Suprapubic skin (tissue), 4 donors: Measurements from ENCODE around the gene SORCS1. TPM values are rescaled to one million over a fixed set of nuclear protein-coding genes. Genes with fewer than 3 reads are reported as not detected.

Experiments used
- DNase-seq, 2 donors: peaks; one replicate each; pipeline ENCODE4 v3.0.0-alpha.2; 2019; ENCODE audit warnings: low spot score in 2 of 2
- H3K27ac ChIP-seq: fragments of 200-600 bp; sonication (generic); one replicate; pipeline ENCODE4 v1.5.1; 2019
- H3K27me3 ChIP-seq: fragments of 200-600 bp; sonication (generic); one replicate; pipeline ENCODE4 v1.5.1; 2019
- H3K36me3 ChIP-seq: fragments of 200-600 bp; sonication (generic); one replicate; pipeline ENCODE4 v1.5.1; 2019
- H3K4me1 ChIP-seq: fragments of 200-600 bp; sonication (generic); one replicate; pipeline ENCODE4 v1.5.1; 2019
- H3K4me3 ChIP-seq: fragments of 200-600 bp; sonication (generic); one replicate; pipeline ENCODE4 v1.5.1; 2019; ENCODE audit warnings: mild to moderate bottlenecking
- H3K9me3 ChIP-seq: fragments of 200-600 bp; sonication (generic); one replicate; pipeline ENCODE4 v1.5.1; 2019
- EP300 ChIP-seq: sonication (generic); formaldehyde crosslinking; IDR thresholded peaks from one replicate; pipeline ENCODE4 v1.6.1; 2017; ENCODE audit warnings: antibody characterized with exemption
- POLR2A ChIP-seq, 2 donors: fragments of 450-650 bp; IDR thresholded peaks; one replicate each; pipeline ENCODE4 v1.6.1; 2017; ENCODE audit warnings: antibody characterized with exemption in 2 of 2, mild to moderate bottlenecking in 2 of 2, moderate library complexity in 2 of 2
- POLR2AphosphoS5 ChIP-seq, 3 donors: sonication (generic); formaldehyde crosslinking; IDR thresholded peaks; one replicate each; pipeline ENCODE4 v1.6.1; 2017; ENCODE audit warnings: antibody characterized with exemption in 3 of 3
- WGBS: methylation state at CpG from one replicate; pipeline ENCODE4 v1.1.5; 2018; 5-methylcytosine and 5-hydroxymethylcytosine counted together
- total RNA-seq, 4 donors: library from RNA; depleted of rRNA; stranded (reverse); fragments of >200 nt; gene quantifications; one replicate each; pipeline ENCODE4 v1.1.0, GENCODE V29; 2016
- TF ChIP-seq, protein P1 (sequence below), 2 donors: fragments of 200-600 bp in 1 of 2; fragments of 450-650 bp in 1 of 2; sonication (generic) in 1 of 2; IDR thresholded peaks; one replicate each; pipeline ENCODE4 v1.5.1; 2016 to 2019; ENCODE audit warnings: antibody characterized with exemption in 2 of 2, mild to moderate bottlenecking in 1 of 2, moderate library complexity in 1 of 2

SORCS1 gene
- total RNA-seq, 4 donors from 2014 or later: 1.3 to 6.0 (median 3.4) TPM

DNA sequence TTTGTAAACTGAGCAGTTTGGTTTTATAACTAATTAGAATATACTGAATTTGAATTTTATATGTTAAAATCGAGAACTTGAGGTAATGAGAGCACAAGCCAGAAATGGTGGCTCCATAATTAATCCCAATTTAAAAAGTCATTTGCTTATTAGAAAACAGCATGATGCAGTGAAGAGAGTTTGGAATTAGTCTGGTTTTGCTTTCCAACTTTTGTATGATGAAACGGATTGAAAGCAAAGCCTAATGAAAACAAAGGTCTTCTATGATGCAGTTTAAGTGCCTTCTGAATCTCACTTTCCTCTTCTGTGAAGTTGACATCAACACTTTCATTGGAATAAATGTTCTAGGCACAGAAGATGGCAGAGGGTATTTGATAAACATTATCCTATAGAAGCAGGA, 89.4 kb downstream of the SORCS1 start:
- peaks cover 3% of the 10 kb centered on the region for H3K9me3 ChIP-seq
- WGBS: 69% methylated on average over 2 of the region's 2 CpGs
- no peaks in the 10 kb centered on the region for H3K27me3 ChIP-seq
- no peak for TF ChIP-seq POLR2A (IDR thresholded peaks at IDR 0.05)
- TF ChIP-seq, protein P1, sequence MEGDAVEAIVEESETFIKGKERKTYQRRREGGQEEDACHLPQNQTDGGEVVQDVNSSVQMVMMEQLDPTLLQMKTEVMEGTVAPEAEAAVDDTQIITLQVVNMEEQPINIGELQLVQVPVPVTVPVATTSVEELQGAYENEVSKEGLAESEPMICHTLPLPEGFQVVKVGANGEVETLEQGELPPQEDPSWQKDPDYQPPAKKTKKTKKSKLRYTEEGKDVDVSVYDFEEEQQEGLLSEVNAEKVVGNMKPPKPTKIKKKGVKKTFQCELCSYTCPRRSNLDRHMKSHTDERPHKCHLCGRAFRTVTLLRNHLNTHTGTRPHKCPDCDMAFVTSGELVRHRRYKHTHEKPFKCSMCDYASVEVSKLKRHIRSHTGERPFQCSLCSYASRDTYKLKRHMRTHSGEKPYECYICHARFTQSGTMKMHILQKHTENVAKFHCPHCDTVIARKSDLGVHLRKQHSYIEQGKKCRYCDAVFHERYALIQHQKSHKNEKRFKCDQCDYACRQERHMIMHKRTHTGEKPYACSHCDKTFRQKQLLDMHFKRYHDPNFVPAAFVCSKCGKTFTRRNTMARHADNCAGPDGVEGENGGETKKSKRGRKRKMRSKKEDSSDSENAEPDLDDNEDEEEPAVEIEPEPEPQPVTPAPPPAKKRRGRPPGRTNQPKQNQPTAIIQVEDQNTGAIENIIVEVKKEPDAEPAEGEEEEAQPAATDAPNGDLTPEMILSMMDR (IDR thresholded peaks at IDR 0.05): no peak
- DNase-seq: no peak
- no peak overlapping the region for H3K4me3 ChIP-seq
- H3K27ac ChIP-seq: no peak overlapping the region
- no peaks in the 10 kb centered on the region for H3K36me3 ChIP-seq
- H3K4me1 ChIP-seq: no peaks in the 10 kb centered on the region

DNA sequence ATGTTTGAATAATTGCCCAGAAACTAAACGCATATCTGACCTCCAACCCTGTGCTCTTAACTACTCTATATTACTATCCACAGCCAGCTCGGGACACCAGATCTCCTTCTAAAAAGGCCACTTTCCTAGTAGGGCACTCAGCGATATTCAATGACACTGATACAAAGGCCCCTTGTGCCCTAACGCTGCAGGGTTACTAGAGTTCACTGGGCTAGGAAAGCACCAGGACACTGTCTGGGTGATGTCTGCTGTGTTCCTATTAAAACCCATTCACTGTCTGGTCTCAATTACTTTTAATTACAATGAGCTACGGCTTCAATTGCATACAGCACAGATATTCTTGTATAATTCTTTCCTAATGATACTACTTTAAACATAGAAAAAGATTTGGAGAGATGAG, 91.7 kb downstream of the SORCS1 start:
- Histone ChIP-seq H3K4me1 (no peaks in the 10 kb centered on the region), H3K4me3 (no peak overlapping the region), H3K27me3 (no peaks in the 10 kb centered on the region), H3K9me3 (peaks cover 3% of the 10 kb centered on the region), H3K27ac (no peak overlapping the region), H3K36me3 (no peaks in the 10 kb centered on the region)
- 63% methylated on average over 5 of the region's 5 CpGs for WGBS
- TF ChIP-seq, protein P1 (IDR thresholded peaks at IDR 0.05): no peak
- no peak for TF ChIP-seq POLR2A (IDR thresholded peaks at IDR 0.05)
- TF ChIP-seq POLR2AphosphoS5 (IDR thresholded peaks at IDR 0.05): no peak
- TF ChIP-seq EP300: no peak
- DNase-seq: no peak

DNA sequence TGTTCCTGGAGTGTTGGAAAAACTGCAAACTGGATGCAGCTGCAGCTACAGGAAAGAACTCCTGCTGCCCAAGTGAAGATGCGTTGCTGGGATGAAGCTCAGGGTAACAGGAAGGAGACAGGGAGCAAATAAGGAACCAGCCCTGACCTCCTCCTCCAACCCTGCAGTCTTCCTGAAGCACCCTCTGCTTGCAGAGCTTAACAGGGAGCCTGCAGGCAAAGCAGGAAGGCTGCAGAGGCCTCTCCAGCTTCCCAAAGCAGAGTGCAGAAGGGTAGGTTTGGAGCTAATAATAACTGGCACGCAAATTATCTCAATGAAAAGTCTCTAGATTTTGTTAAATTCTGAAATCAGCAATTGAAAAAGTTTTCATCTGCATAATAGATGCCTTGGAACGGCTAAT, 92.5 kb downstream of the SORCS1 start:
- peaks cover 3% of the 10 kb centered on the region for H3K9me3 ChIP-seq
- H3K4me3 ChIP-seq: no peak overlapping the region
- H3K36me3 ChIP-seq: no peaks in the 10 kb centered on the region
- no peak overlapping the region for H3K27ac ChIP-seq
- 79% methylated on average over 3 of the region's 3 CpGs for WGBS
- H3K4me1 ChIP-seq: no peaks in the 10 kb centered on the region
- TF ChIP-seq POLR2AphosphoS5 (IDR thresholded peaks at IDR 0.05): no peak
- TF ChIP-seq EP300: no peak
- no peak for TF ChIP-seq POLR2A (IDR thresholded peaks at IDR 0.05)
- TF ChIP-seq, protein P1 (IDR thresholded peaks at IDR 0.05): no peak
- DNase-seq: no peak
- no peaks in the 10 kb centered on the region for H3K27me3 ChIP-seq

DNA sequence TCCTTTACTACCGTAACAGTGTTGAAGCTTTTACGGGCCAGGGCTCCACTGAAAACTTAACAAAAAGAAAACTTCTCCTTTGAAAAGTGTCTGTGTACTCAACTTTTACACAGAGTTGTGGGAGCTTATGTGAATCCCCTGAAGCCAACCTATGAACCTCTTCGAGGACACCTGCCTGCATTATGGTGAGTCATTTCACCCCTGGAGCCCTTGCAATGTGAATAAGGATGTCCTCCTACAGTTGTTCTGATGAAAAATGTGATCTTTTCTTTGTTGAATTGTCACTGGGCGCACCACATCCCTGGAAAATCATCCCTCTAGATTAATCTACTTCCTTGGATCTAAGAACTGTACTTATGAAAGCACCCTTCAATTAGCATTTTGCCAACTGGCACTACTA, 93.2 kb downstream of the SORCS1 start:
- Histone ChIP-seq H3K9me3 (peaks cover 3% of the 10 kb centered on the region), H3K4me3 (no peak overlapping the region), H3K27me3 (no peaks in the 10 kb centered on the region), H3K4me1 (no peaks in the 10 kb centered on the region), H3K27ac (no peak overlapping the region), H3K36me3 (no peaks in the 10 kb centered on the region)
- 84% methylated on average over 4 of the region's 4 CpGs for WGBS
- TF ChIP-seq, protein P1 (IDR thresholded peaks at IDR 0.05): no peak
- TF ChIP-seq POLR2A (IDR thresholded peaks at IDR 0.05): no peak
- no peak for DNase-seq

DNA sequence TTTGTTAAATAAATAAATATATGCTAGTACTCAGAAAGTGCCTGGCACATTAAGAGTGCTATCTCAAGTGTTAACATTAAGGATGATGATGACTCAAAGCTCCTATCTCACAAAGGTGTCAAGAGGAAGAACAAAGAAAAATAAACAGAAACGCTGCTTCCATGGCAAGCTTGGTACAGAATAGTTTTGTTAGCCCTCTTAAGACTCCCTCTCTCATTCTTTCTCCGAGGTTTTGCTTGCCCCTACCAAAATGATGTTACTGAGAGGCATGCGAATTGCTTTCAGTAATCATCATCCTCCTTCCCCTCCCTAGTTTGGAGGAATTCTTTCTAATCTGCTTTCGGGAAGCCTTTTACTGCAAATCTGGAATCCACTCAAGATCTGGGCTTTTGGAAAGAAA, 96.7 kb downstream of the SORCS1 start:
- H3K9me3 ChIP-seq: no peaks in the 10 kb centered on the region
- H3K36me3 ChIP-seq: no peaks in the 10 kb centered on the region
- no peaks in the 10 kb centered on the region for H3K27me3 ChIP-seq
- H3K4me3 ChIP-seq: no peak overlapping the region
- no peaks in the 10 kb centered on the region for H3K4me1 ChIP-seq
- no peak for DNase-seq
- TF ChIP-seq, protein P1 (IDR thresholded peaks at IDR 0.05): no peak
- TF ChIP-seq POLR2AphosphoS5 (IDR thresholded peaks at IDR 0.05): no peak
- TF ChIP-seq POLR2A (IDR thresholded peaks at IDR 0.05): no peak
- TF ChIP-seq EP300: no peak
- H3K27ac ChIP-seq: no peak overlapping the region
- 74% methylated on average over 4 of the region's 4 CpGs for WGBS
